Thyroid gland (tissue), 4 donors: ENCODE measurements around the gene DDX56.

Source experiments
- CTCF ChIP-seq, 6 experiments: fragments of 200-600 bp in 3 of 6; fragments of 450-650 bp in 3 of 6; sonication (generic) in 3 of 6; IDR thresholded peaks; one replicate each; pipeline ENCODE4 v1.5.1; 2016 to 2019; ENCODE audit warnings: antibody characterized with exemption in 6 of 6, mild to moderate bottlenecking in 2 of 6, inconsistent platforms in 1 of 6, moderate library complexity in 1 of 6
- POLR2A ChIP-seq, 2 donors: fragments of 450-650 bp; IDR thresholded peaks; one replicate each; pipeline ENCODE4 v1.6.1; 2017; ENCODE audit warnings: antibody characterized with exemption in 2 of 2, mild to moderate bottlenecking in 2 of 2, moderate library complexity in 1 of 2

- TF ChIP-seq CTCF (IDR thresholded peaks at IDR 0.05) (no peak), POLR2A (IDR thresholded peaks at IDR 0.05) (no peak)
Observed at GRCh38 chr7:44522315-44522714, 51.4 kb downstream of the DDX56 start.
